ENCODE data around the gene GEMIN8.

Gene GEMIN8, protein sequence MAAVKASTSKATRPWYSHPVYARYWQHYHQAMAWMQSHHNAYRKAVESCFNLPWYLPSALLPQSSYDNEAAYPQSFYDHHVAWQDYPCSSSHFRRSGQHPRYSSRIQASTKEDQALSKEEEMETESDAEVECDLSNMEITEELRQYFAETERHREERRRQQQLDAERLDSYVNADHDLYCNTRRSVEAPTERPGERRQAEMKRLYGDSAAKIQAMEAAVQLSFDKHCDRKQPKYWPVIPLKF

GRCh38 chrX:14029425-14030173 lies at the start of gene GEMIN8:
TSS of gene GEMIN8 (minus strand) at chrX:14029892. CDS start at chrX:14021478, 8,414 bp downstream.
- Histone ChIP-seq H3K27me3 (ENCODE audit: insufficient read depth, low read length) (no peaks in the 10 kb centered on the region), H3K27ac (ENCODE audit: low read depth, low read length, poor library complexity, severe bottlenecking) (peak within 1 kb of the TSS; percentile 59), H3K4me3 (ENCODE audit: low read depth, low read length, poor library complexity, severe bottlenecking) (peak within 1 kb of the TSS; percentile 86), H3K79me2 (ENCODE audit: insufficient read depth, low read length) (peaks cover 8% of the 10 kb centered on the region; the same call in 1 of the 2 replicates), H4K20me1 (ENCODE audit: insufficient read depth, low read length) (no peaks in the 10 kb centered on the region), H3K36me3 (ENCODE audit: insufficient read depth, low read length) (no peaks in the 10 kb centered on the region), H3K4me2 (ENCODE audit: low read length) (peak within 1 kb of the TSS; percentile 90), H3K9ac (ENCODE audit: low read length) (peak within 1 kb of the TSS; percentile 72), H3K9me3 (ENCODE audit: low read length) (no peaks in the 10 kb centered on the region), H3K9me2 (ENCODE audit: low read depth, low read length) (no peaks in the 10 kb centered on the region), H3F3A (ENCODE audit: insufficient read depth, low read length) (no peaks in the 10 kb centered on the region), H2AFZ (ENCODE audit: low read length) (no peak within 1 kb of the TSS), H3K4me1 (ENCODE audit: insufficient read depth, low read length, severe bottlenecking) (peaks cover 35% of the 10 kb centered on the region)
- TF ChIP-seq, protein P1, sequence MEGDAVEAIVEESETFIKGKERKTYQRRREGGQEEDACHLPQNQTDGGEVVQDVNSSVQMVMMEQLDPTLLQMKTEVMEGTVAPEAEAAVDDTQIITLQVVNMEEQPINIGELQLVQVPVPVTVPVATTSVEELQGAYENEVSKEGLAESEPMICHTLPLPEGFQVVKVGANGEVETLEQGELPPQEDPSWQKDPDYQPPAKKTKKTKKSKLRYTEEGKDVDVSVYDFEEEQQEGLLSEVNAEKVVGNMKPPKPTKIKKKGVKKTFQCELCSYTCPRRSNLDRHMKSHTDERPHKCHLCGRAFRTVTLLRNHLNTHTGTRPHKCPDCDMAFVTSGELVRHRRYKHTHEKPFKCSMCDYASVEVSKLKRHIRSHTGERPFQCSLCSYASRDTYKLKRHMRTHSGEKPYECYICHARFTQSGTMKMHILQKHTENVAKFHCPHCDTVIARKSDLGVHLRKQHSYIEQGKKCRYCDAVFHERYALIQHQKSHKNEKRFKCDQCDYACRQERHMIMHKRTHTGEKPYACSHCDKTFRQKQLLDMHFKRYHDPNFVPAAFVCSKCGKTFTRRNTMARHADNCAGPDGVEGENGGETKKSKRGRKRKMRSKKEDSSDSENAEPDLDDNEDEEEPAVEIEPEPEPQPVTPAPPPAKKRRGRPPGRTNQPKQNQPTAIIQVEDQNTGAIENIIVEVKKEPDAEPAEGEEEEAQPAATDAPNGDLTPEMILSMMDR (IDR thresholded peaks at IDR 0.05; ENCODE audit: low read length) = no peak
- no peak for TF ChIP-seq EZH2 (IDR thresholded peaks at IDR 0.05; ENCODE audit: borderline replicate concordance, low read length)

GRCh38 chrX:14076639-14077038 lies 46.9 kb upstream of the GEMIN8 start:
- TF ChIP-seq, protein P1 (IDR thresholded peaks at IDR 0.05; ENCODE audit: low read length) = no peak
- TF ChIP-seq EZH2 (IDR thresholded peaks at IDR 0.05; ENCODE audit: borderline replicate concordance, low read length) = no peak
- Histone ChIP-seq H3K27me3 (ENCODE audit: insufficient read depth, low read length) (no peaks in the 10 kb centered on the region), H3K4me2 (ENCODE audit: low read length) (no peak overlapping the region), H3K4me1 (ENCODE audit: insufficient read depth, low read length, severe bottlenecking) (no peaks in the 10 kb centered on the region), H3K36me3 (ENCODE audit: insufficient read depth, low read length) (no peaks in the 10 kb centered on the region), H3K9me3 (ENCODE audit: low read length) (no peaks in the 10 kb centered on the region), H3K9me2 (ENCODE audit: low read depth, low read length) (no peaks in the 10 kb centered on the region), H3K27ac (ENCODE audit: low read depth, low read length, poor library complexity, severe bottlenecking) (no peak overlapping the region), H3K79me2 (ENCODE audit: insufficient read depth, low read length) (no peaks in the 10 kb centered on the region), H4K20me1 (ENCODE audit: insufficient read depth, low read length) (no peaks in the 10 kb centered on the region), H2AFZ (ENCODE audit: low read length) (no peak overlapping the region), H3K4me3 (ENCODE audit: low read depth, low read length, poor library complexity, severe bottlenecking) (no peak overlapping the region), H3F3A (ENCODE audit: insufficient read depth, low read length) (no peaks in the 10 kb centered on the region), H3K9ac (ENCODE audit: low read length) (no peak overlapping the region)

- Histone ChIP-seq H3K27ac (ENCODE audit: low read depth, low read length, poor library complexity, severe bottlenecking) (no peak overlapping the region), H3K9me3 (ENCODE audit: low read length) (no peaks in the 10 kb centered on the region), H3K4me3 (ENCODE audit: low read depth, low read length, poor library complexity, severe bottlenecking) (no peak overlapping the region), H2AFZ (ENCODE audit: low read length) (no peak overlapping the region), H3F3A (ENCODE audit: insufficient read depth, low read length) (no peaks in the 10 kb centered on the region), H3K4me2 (ENCODE audit: low read length) (no peak overlapping the region), H3K9me2 (ENCODE audit: low read depth, low read length) (no peaks in the 10 kb centered on the region), H3K9ac (ENCODE audit: low read length) (no peak overlapping the region), H3K79me2 (ENCODE audit: insufficient read depth, low read length) (no peaks in the 10 kb centered on the region), H4K20me1 (ENCODE audit: insufficient read depth, low read length) (no peaks in the 10 kb centered on the region), H3K4me1 (ENCODE audit: insufficient read depth, low read length, severe bottlenecking) (no peaks in the 10 kb centered on the region), H3K36me3 (ENCODE audit: insufficient read depth, low read length) (no peaks in the 10 kb centered on the region), H3K27me3 (ENCODE audit: insufficient read depth, low read length) (no peaks in the 10 kb centered on the region)
- TF ChIP-seq EZH2 (IDR thresholded peaks at IDR 0.05; ENCODE audit: borderline replicate concordance, low read length) = no peak
- TF ChIP-seq, protein P1 (IDR thresholded peaks at IDR 0.05; ENCODE audit: low read length) = no peak
Measured at GRCh38 chrX:14073556-14073955, 43.9 kb upstream of the GEMIN8 start.

Data from OCI-LY1 (cell line).